T-helper 1 cell treated with Interleukin-12 subunit alpha and Interleukin-12 subunit beta and Interleukin-4 antibody, amounts not matched to agents 30 ng/mL and 1 ng/mL, for 36 hours (primary cell): Measurements from ENCODE around the gene EBF3. TPM values are rescaled to one million over a fixed set of nuclear protein-coding genes. Genes with fewer than 3 reads are reported as not detected.
"Not testable (repeated sequence)": the region's sequence is repeated elsewhere in the genome, so short reads cannot be mapped to it uniquely, and the experiment has no call there.

ENCODE experiments used
- intact Hi-C: fragments of 100-400 bp; cut with micrococcal nuclease; formaldehyde crosslinking; loops from one replicate; pipeline ENCODE4 v1.15.1; 2024
- total RNA-seq: library from RNA; stranded (reverse); gene quantifications from 2 replicates; pipeline ENCODE4 v1.2.3, GENCODE V29; 2022

The EBF3 gene
- total RNA-seq, 1 donor from 2014 or later, result not detected

DNA sequence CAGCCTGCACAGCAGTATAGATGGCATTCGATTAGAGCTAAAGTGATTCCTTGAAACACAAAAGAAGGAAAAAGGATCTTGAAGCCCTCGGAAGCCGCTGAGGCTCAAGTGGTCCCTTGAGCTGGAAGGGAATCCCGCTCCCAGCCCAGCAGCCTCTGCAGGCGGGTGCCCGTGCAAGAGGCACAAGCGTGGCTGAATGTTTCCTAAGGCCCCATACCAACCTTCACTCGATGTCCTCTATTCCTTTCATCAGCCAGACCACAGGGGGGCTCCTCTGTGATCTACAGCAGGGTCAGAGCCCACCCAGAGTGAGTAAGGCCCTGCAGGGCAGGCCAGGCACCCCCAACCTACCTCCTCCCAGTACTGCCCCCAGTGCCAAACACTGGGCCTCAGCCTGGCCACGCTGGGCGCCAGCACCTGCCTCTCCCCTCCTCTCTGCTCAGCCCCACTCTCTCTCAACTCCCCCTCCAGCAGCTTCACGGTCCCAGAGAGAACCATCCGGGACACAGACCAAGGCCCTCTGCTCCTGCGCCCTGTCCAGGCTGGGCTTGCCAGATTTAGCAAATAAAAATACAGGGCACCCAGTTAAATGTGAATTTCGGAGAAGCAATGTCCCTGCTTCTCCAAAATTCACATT, 30.5 kb downstream of the EBF3 start:
- intact Hi-C loops, result no loop called here

DNA sequence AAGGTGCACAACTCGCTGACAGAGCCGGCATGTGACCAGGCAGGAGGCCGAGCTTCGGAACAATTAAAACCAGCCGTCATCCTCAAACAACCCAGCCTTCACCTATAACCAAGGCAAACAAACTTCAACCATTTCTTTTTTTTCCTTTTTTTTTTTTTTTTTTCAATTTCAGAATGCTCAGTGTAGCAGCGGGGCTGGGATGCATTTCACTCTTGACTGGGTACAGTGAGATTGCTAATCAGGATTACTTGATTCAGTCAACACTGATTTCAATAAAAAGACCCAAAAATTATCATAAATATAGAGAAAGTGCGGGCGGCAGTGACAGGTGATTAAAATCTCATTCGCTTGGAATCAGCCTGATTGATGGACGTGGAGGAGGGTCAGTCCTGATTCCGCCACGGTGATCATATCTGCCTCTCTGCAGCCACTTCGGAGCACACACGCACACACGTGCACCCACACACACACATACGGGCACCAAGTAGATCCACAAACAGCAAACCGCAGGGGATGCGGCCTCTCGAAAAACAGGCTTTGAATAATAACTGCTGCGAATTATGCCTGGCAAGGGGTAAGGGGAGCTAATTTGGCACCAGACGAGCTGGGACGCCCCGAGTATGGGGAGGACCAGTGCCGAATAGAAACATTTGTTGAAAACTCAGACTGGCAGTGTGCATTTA, 31.2 kb downstream of the EBF3 start:
- intact Hi-C loops, result no loop called here

- intact Hi-C loops, result no loop called here
These were observed 31.9 kb downstream of the EBF3 start for GRCh38 chr10:129932182-129932581.

DNA sequence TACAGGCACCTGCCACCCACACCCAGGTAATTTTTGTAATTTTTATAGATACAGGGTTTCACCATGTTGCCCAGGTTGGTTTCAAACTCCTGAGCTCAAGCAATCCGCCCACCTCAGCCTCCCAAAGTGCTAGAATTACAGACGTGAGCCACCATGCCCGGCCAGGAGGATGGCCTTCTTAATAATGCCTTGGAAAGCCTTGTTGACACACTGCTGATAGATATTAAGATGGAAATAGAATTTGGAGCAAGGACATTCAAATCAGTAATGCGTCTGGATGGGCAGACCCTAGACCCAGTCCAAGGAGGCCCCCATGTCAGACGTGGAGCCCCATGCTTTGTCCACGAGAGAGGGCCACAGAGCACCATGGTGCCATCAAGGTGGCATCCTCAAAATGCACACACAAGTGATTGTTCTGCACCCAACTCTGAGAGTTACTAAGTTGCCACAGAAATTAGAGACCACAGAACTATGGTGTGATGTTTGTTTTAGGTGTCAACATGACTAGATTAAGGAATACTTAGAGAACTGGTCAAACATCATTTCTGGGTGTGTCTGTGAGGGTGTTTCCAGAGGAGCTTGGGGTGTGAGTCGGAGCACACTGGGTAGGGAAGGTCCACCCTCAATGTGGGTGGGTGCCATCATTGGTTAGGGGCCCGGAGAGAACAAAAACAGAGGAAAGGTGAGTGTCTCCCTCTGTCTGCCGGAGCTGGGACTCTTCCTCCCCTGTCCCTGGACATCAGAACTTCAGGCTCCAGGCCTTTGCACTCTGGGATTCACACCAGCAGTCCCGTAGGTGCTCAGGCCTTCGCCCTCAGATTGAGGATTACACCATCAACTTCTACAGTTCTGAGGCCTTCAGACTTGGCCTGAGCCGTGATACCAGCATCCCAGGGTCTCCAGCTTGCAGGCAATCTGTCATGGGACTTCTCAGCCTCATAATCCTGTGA, 34.5 kb downstream of the EBF3 start:
- intact Hi-C loops, result no loop called here

GRCh38 chr10:129927351-129928120, 36.5 kb downstream of the EBF3 start:
- intact Hi-C loops, result no loop called here

- intact Hi-C loops, result no loop called here
These were observed 37.7 kb downstream of the EBF3 start for GRCh38 chr10:129926066-129927055.

GRCh38 chr10:129924375-129925085, 39.5 kb downstream of the EBF3 start:
- intact Hi-C loops, result no loop called here

DNA sequence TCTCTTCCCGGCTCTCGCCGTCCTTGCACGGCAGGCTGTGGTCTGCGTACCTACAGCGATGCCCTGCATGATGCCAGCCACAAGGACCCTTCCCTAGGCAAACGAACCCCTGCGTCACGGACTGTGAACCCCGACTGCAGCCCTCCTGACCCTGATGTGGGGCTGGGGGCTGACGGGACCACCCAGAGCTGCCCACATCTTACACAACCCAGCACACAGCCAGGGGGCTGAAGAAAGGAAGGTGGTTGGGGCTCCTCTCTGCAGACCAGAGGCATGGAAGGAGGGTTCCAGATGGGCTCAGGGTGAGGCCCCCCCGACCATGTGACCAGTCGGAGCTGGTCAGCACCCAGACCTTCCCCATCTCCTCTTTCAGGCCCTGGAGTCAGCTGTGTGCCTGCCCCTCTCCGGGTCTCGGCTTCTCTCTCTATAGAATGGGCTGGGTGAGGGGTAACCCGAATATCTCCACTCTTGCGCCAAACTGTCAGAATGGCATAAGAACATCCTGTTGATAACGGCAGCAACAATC, 41.4 kb downstream of the EBF3 start:
- intact Hi-C loops, result no loop called here

DNA sequence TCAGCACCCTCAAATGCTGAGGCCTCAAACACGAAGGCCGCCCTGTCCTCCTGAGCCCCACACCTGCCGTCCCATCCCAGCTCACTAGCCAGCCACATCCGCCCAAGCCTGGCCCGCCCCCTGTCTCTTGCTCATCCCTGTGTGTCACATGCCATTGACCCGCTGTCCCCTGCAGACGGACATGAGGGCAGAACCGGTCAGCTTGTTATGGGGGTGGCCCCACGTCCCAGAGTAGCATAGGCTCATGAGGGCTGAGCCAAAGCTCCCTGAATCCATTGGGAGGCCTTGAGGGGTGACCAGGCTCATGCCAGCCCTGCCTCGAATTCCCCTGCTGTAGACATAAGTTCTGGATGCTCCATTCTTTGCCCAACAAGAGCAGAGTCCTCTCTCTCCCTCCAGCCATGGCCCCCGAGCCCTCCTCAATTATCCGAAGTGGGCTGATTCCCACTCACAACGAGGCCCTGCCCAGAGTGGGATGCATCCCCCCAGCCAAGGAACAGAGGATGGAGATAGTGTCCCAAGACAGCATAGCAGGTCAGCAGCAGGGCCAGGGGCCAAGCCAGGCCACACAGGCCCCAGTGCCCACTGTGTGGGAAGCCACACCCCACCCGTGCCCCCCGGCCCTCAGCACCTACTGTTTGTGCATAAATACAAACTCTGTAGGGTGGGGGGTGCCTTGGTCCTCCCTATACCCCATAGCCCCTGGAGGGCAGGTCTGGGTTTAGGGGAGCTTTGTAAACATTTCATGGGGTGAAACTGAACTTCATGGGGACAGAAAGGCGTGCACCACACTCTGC, 42.1 kb downstream of the EBF3 start:
- intact Hi-C loops, result no loop called here

- intact Hi-C loops, result no loop called here
These were observed 42.9 kb downstream of the EBF3 start for GRCh38 chr10:129921065-129921670.

DNA sequence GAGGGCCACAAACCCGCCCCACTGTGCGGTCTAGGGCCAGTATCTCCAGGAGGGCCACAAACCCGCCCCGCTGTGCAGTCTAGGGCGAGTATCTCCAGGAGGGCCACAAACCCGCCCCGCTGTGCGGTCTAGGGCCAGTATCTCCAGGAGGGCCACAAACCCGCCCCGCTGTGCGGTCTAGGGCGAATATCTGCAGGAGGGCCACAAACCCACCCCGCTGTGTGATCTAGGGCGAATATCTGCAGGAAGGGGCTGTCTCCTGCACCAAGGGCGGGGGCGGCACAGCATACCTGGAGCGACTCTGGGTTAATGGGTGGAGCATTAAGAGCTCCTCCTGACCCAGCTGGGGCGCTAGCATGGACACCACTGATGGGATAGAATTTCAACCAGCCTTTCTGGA, 43.9 kb downstream of the EBF3 start:
- intact Hi-C loops, result not testable (repeated sequence)

DNA sequence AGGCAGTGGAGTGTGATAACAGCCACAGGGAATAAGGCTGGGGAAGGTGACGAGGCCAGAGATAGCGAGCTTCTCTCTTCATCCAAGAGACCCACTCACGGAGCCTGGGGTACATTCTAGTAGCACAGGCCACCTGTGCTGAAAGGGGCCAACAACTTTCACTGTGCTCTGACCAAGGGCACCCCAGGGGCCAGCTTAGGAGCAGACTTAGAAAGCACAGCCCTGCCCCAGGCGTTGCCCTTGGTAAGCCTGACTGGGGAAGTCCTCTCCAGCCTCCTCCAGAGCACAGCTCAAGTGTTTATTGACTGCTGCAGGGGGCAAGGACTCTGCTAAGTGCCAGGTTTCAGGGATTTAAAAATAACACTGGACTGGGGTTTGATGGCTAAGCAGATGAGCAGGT, 44.7 kb downstream of the EBF3 start:
- intact Hi-C loops, result no loop called here

DNA sequence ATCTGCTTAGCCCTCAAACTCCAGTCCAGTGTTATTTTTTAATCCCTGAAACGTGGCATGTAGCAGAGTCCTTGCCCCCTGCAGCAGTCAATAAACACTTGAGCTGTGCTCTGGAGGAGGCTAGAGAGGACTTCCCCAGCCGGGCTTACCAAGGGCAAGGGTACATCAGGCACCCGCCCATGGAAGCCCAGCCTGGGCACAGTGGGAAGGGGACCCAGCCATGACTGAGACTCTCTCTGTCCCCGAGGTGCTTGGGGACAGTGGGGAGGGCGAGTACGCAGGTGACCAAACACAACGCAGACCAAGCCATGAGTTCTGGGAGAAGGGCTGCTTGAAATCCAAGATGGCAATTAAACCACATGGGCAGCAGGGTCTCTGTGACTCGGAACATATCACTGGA, 45.2 kb downstream of the EBF3 start:
- intact Hi-C loops, result no loop called here

DNA sequence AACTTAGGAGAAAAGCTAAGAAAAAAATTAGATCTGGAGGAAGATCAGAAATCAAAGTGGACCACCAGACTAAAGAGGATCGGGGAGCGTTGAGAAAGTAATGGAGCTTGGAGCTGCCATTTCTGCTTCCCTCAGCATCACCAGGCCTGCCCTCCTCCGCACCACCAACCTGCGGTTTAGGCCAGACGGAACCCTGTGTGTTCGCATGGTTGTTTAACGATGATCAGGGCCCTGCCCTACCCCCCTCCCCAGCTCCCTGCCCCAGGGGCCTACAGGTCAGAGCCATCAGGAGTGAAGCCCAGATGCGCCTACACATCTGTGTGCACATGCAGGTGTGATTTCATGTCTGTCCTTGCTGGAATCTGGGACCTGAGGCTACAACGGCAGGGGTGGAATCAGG, 45.7 kb downstream of the EBF3 start:
- intact Hi-C loops, result no loop called here

DNA sequence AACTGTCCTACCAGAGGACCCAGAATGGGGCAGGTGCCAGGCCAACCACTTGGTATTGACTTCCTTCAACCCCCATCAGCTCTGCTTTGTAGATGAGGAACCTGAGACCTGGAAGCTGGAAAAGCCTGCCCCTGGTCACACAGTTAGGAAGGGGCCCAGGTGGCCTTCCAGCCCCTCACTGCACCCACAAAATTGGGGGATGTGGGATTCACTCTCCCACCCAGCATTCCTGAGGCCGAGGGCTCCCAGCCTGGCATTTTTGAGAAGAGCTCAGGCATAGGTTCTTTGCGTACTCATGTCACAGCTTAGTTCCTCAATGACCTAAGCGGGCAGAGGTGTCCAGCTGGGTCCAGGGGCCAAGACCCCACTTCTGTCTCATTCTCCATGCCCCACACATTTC, 46.1 kb downstream of the EBF3 start:
- intact Hi-C loops, result no loop called here

GRCh38 chr10:129916506-129916995, 47.5 kb downstream of the EBF3 start:
- intact Hi-C loops, result no loop called here

GRCh38 chr10:129915526-129916378, 48.3 kb downstream of the EBF3 start:
- intact Hi-C loops, result no loop called here
